Caco-2 (cell line): ENCODE results near the gene ABRACL. TPM values are rescaled to one million over a fixed set of nuclear protein-coding genes. Genes with fewer than 3 reads are reported as not detected.

Experiments
- BruUV-seq: library from RNA; stranded (reverse); fragments of 400-500 nt; replicated peaks from 2 replicates; lab custom pipeline; 2021; lab: Mats Ljungman, UMichigan
- CTCF ChIA-PET: fragments of 300-600 bp; sonication (Branson Sonifier 250); formaldehyde crosslinking; loops from one replicate; lab custom pipeline; 2022; ENCODE audit warnings: antibody characterized with exemption; lab: Charles Lee
- POLR2A ChIA-PET: fragments of 300-600 bp; sonication (Branson Sonifier 250); formaldehyde crosslinking; loops from one replicate; lab custom pipeline; 2022; ENCODE audit warnings: antibody characterized with exemption; lab: Charles Lee
- DNase-seq, 2 experiments: peaks; one replicate each; pipeline versions ENCODE4 v3.0.0 to v3.0.0-alpha.2; 2020 to 2022
- H3K27me3 ChIP-seq: replicated peaks from 2 replicates; pipeline ENCODE4 v1.6.0; 2011; ENCODE audit warnings: low read length; ENCODE audit not compliant: control insufficient read depth, insufficient read depth
- H3K36me3 ChIP-seq: 2 replicates; pipeline ENCODE4 v1.5.1; 2011; ENCODE audit warnings: low read length; ENCODE audit not compliant: control insufficient read depth, insufficient read depth
- H3K4me1 ChIP-seq: fragments of 250-450 bp; sonication (Bioruptor Pico); 2 replicates; pipeline ENCODE4 v1.5.1; 2020; ENCODE audit warnings: mild to moderate bottlenecking
- H3K4me3 ChIP-seq: 2 replicates; pipeline ENCODE4 v1.5.1; 2011; ENCODE audit warnings: low read depth, mild to moderate bottlenecking, control low read depth, low read length
- H3K9me3 ChIP-seq: fragments of 250-450 bp; sonication (Bioruptor Pico); 2 replicates; pipeline ENCODE4 v1.5.1; 2020; ENCODE audit warnings: mild to moderate bottlenecking, moderate library complexity
- H3K27ac Mint-ChIP-seq: one replicate; pipeline ENCODE4 v1.8.0; 2022; ENCODE audit warnings: mixed read lengths; ENCODE audit not compliant: unreplicated experiment
- H3K27me3 Mint-ChIP-seq: one replicate; pipeline ENCODE4 v1.8.0; 2022; ENCODE audit warnings: mixed read lengths; ENCODE audit not compliant: insufficient read depth, unreplicated experiment
- H3K36me3 Mint-ChIP-seq: one replicate; pipeline ENCODE4 v1.8.0; 2022; ENCODE audit warnings: mild to moderate bottlenecking, mixed read lengths; ENCODE audit not compliant: insufficient read depth, unreplicated experiment
- H3K4me1 Mint-ChIP-seq: one replicate; pipeline ENCODE4 v1.8.0; 2022; ENCODE audit warnings: low read depth, mixed read lengths; ENCODE audit not compliant: unreplicated experiment
- H3K4me3 Mint-ChIP-seq: one replicate; pipeline ENCODE4 v1.8.0; 2022; ENCODE audit warnings: mild to moderate bottlenecking, moderate library complexity, mixed read lengths; ENCODE audit not compliant: unreplicated experiment
- H3K9me3 Mint-ChIP-seq: one replicate; pipeline ENCODE4 v1.8.0; 2022; ENCODE audit warnings: mixed read lengths; ENCODE audit not compliant: unreplicated experiment
- intact Hi-C: fragments of 100-400 bp; cut with micrococcal nuclease; formaldehyde crosslinking; loops from one replicate; pipeline ENCODE4 v1.10.0; 2022; ENCODE audit not compliant: unreplicated experiment
- total RNA-seq: library from RNA; stranded (reverse); gene quantifications from 2 replicates; pipeline ENCODE4 v1.2.3, GENCODE V29; 2022
- TF ChIP-seq, protein P1 (sequence below), 2 experiments: fragments of 200-600 bp in 1 of 2; IDR thresholded peaks; 1 replicate in 1 of 2; 2 replicates in 1 of 2; pipeline versions ENCODE4 v1.5.1 to v1.8.0; 2011 to 2022; ENCODE audit warnings: antibody characterized with exemption in 1 of 2, control low read depth in 1 of 2, inconsistent platforms in 1 of 2, low read depth in 1 of 2, low read length in 1 of 2, mild to moderate bottlenecking in 1 of 2, moderate library complexity in 1 of 2; ENCODE audit not compliant: insufficient read depth in 1 of 2, severe bottlenecking in 1 of 2, unreplicated experiment in 1 of 2

The ABRACL gene
- total RNA-seq, 1 experiment from 2014 or later, result 90.3 TPM

DNA sequence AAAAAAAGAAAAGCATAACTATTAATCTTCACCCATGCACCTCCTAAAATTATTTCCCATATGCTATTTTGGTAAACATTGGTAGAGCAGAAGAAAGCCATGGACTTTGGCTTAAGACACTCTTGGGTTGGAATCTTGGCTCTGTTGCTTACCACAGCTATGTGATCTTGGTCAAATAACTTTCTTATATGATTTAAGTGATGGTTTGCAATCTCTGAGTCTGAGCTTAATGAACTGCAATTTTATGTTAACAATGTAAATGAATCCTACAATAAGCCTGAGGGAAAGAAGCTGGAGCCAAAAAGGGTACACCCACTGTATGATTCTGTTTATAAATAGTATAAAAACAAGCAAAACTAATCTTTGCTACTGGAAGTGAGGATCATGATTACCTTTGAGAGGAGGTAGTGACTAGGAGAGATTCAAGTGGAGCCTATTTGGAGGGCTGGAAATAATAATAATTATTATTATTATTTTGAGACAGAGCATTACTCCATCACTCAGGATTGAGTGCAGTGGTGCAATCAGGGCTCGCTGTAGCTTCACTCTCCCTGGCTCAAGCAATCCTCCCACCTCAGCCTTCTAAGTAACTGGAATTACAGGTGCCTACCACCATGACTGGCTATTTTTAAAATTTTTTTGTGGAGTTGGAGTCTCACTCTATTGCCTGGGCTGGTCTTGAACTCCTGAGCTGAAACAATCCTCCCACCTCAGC is 34.5 kb downstream of the ABRACL start:
- ChIA-PET CTCF (no interaction called here), POLR2A (no interaction called here)
- TF ChIP-seq, protein P1, sequence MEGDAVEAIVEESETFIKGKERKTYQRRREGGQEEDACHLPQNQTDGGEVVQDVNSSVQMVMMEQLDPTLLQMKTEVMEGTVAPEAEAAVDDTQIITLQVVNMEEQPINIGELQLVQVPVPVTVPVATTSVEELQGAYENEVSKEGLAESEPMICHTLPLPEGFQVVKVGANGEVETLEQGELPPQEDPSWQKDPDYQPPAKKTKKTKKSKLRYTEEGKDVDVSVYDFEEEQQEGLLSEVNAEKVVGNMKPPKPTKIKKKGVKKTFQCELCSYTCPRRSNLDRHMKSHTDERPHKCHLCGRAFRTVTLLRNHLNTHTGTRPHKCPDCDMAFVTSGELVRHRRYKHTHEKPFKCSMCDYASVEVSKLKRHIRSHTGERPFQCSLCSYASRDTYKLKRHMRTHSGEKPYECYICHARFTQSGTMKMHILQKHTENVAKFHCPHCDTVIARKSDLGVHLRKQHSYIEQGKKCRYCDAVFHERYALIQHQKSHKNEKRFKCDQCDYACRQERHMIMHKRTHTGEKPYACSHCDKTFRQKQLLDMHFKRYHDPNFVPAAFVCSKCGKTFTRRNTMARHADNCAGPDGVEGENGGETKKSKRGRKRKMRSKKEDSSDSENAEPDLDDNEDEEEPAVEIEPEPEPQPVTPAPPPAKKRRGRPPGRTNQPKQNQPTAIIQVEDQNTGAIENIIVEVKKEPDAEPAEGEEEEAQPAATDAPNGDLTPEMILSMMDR (IDR thresholded peaks at IDR 0.05; ENCODE audit: insufficient read depth in 1 of 2, low read depth in 1 of 2, low read length in 1 of 2, severe bottlenecking in 1 of 2, unreplicated experiment in 1 of 2), result no peak
- peaks cover 7% of the 10 kb centered on the region for H3K4me1 Mint-ChIP-seq
- no peak overlapping the region for H3K27ac Mint-ChIP-seq
- H3K4me3 Mint-ChIP-seq, result no peak overlapping the region
- no peaks in the 10 kb centered on the region for H3K9me3 Mint-ChIP-seq
- no TSS peak for BruUV-seq
- intact Hi-C loops, result no loop called here
- H3K36me3 ChIP-seq, result no peaks in the 10 kb centered on the region
- H3K27me3 ChIP-seq, result no peaks in the 10 kb centered on the region
- H3K36me3 Mint-ChIP-seq, result no peaks in the 10 kb centered on the region
- H3K4me1 ChIP-seq, result no peaks in the 10 kb centered on the region
- no peaks in the 10 kb centered on the region for H3K9me3 ChIP-seq
- no peak for DNase-seq
- no peak overlapping the region for H3K4me3 ChIP-seq
- no peaks in the 10 kb centered on the region for H3K27me3 Mint-ChIP-seq

GRCh38 chr6:139064981-139065665 is 36.6 kb downstream of the ABRACL start:
- no peaks in the 10 kb centered on the region for H3K36me3 Mint-ChIP-seq
- H3K27me3 Mint-ChIP-seq, result no peaks in the 10 kb centered on the region
- H3K4me3 ChIP-seq, result no peak overlapping the region
- BruUV-seq, result no TSS peak
- H3K36me3 ChIP-seq, result no peaks in the 10 kb centered on the region
- DNase-seq, result no peak
- TF ChIP-seq, protein P1 (IDR thresholded peaks at IDR 0.05; ENCODE audit: insufficient read depth in 1 of 2, low read depth in 1 of 2, low read length in 1 of 2, severe bottlenecking in 1 of 2, unreplicated experiment in 1 of 2), result no peak
- H3K4me1 Mint-ChIP-seq, result peaks cover 7% of the 10 kb centered on the region
- intact Hi-C loops, result no loop called here
- H3K9me3 Mint-ChIP-seq, result no peaks in the 10 kb centered on the region
- H3K4me1 ChIP-seq, result no peaks in the 10 kb centered on the region
- no peak overlapping the region for H3K27ac Mint-ChIP-seq
- no peak overlapping the region for H3K4me3 Mint-ChIP-seq
- ChIA-PET POLR2A (no interaction called here), CTCF (no interaction called here)
- H3K27me3 ChIP-seq, result no peaks in the 10 kb centered on the region
- no peaks in the 10 kb centered on the region for H3K9me3 ChIP-seq

- Histone ChIP-seq H3K4me1 (no peaks in the 10 kb centered on the region), H3K9me3 (no peaks in the 10 kb centered on the region), H3K4me3 (no peak overlapping the region), H3K27me3 (no peaks in the 10 kb centered on the region), H3K36me3 (no peaks in the 10 kb centered on the region)
- no peak for DNase-seq
- no peaks in the 10 kb centered on the region for H3K9me3 Mint-ChIP-seq
- no peaks in the 10 kb centered on the region for H3K36me3 Mint-ChIP-seq
- ChIA-PET POLR2A (no interaction called here), CTCF (no interaction called here)
- H3K4me1 Mint-ChIP-seq, result peaks cover 7% of the 10 kb centered on the region
- intact Hi-C loops, result no loop called here
- no peaks in the 10 kb centered on the region for H3K27me3 Mint-ChIP-seq
- no peak overlapping the region for H3K4me3 Mint-ChIP-seq
- H3K27ac Mint-ChIP-seq, result no peak overlapping the region
- BruUV-seq, result no TSS peak
- TF ChIP-seq, protein P1 (IDR thresholded peaks at IDR 0.05; ENCODE audit: insufficient read depth in 1 of 2, low read depth in 1 of 2, low read length in 1 of 2, severe bottlenecking in 1 of 2, unreplicated experiment in 1 of 2), result no peak
These were observed 37.5 kb downstream of the ABRACL start for GRCh38 chr6:139066080-139066479.
